Spleen (tissue), 7 donors: ENCODE data around the gene CFAP54.

Source experiments
- CTCF ChIP-seq, 11 experiments: fragments of 200-600 bp in 7 of 11; fragments of 450-650 bp in 4 of 11; sonication (generic) in 4 of 11; IDR thresholded peaks in 8 of 11; conservative IDR thresholded peaks in 3 of 11; 1 replicate in 7 of 11; 2 replicates in 4 of 11; pipeline versions ENCODE4 v1.4.0 to v1.8.0; 2016 to 2021; ENCODE audit warnings: antibody characterized with exemption in 11 of 11, inconsistent platforms in 4 of 11, mild to moderate bottlenecking in 1 of 11
- POLR2A ChIP-seq, 3 donors: fragments of 450-650 bp; IDR thresholded peaks; one replicate each; pipeline ENCODE4 v1.5.1; 2017; ENCODE audit warnings: antibody characterized with exemption in 3 of 3, mild to moderate bottlenecking in 1 of 3
- POLR2AphosphoS5 ChIP-seq, 3 donors: sonication (generic); formaldehyde crosslinking; IDR thresholded peaks; one replicate each; pipeline ENCODE4 v1.5.1; 2017; ENCODE audit warnings: antibody characterized with exemption in 3 of 3
- donor health status: DM: no; HTN: no; CAD: no; lungs with moderate emphysema.
- donor health status: DM: no; HTN: no; CAD: no.
- donor health status: DM: no; HTN: no; CAD: no.

DNA sequence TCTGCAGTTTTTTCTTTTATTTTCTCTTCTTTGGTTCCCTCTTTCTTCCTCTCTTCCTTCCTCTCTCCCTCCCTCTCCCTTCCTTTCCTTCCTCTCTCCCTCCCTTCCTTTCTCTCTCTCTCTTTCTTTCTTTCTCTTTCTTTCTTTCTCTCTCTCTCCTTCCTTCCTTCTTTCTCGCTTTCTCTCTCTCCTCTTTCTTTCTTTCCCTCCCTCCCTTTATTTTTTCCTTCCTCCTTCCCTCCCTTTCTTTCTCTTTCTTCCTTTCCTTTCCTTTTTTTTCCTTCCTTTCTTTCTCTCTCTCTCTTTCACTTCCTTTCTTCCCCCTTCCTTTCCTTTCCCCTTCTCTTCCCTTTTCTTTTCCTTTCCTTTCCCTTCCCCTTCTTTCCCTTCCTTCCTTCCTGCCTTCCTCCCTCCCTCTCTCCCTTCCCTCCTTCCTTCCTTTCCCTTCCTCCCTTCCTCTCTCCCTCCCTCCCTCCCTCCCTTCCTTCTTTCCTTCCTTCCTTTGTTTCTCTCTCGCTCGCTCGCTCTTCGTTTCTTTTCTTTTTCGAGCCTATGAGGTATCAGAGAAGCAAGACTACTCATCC, 13.7 kb downstream of the CFAP54 start:
- TF ChIP-seq CTCF (IDR thresholded peaks at IDR 0.05 in 8 of 11, conservative IDR thresholded peaks at IDR 0.05 in 3 of 11) (no peak), POLR2AphosphoS5 (IDR thresholded peaks at IDR 0.05) (no peak), POLR2A (IDR thresholded peaks at IDR 0.05) (no peak)
